GM21390 (cell line): ENCODE measurements around the gene EPN1.

Experiments used
- ATAC-seq: cut with Tn5 transposase; IDR thresholded peaks from one replicate; pipeline ENCODE4 v1.9.1; 2021; ENCODE audit not compliant: unreplicated experiment

Gene EPN1

GRCh38 chr19:55646889-55647731, 27.9 kb upstream of the EPN1 start:
- no peak for ATAC-seq

- ATAC-seq: no peak
Measured at GRCh38 chr19:55647732-55648584, 27.1 kb upstream of the EPN1 start, which contains the start of gene CCDC106. CCDC106 (plus strand) TSS chr19:55648212; CDS start chr19:55649047, 835 bp downstream.

- ATAC-seq: no peak
Measured at GRCh38 chr19:55648585-55649267, 26.3 kb upstream of the EPN1 start.

GRCh38 chr19:55649268-55650125, 25.5 kb upstream of the EPN1 start:
- ATAC-seq: no peak

- ATAC-seq: no peak
Measured at GRCh38 chr19:55650126-55650557, 24.9 kb upstream of the EPN1 start.

- no peak for ATAC-seq
Measured at GRCh38 chr19:55650602-55651230, 24.3 kb upstream of the EPN1 start.

GRCh38 chr19:55651236-55651635, 23.8 kb upstream of the EPN1 start:
- no peak for ATAC-seq

GRCh38 chr19:55652311-55653128, 22.5 kb upstream of the EPN1 start:
- ATAC-seq: no peak

- peak; percentile 37 for ATAC-seq
Measured at GRCh38 chr19:55653651-55654322, 21.2 kb upstream of the EPN1 start.

GRCh38 chr19:55654323-55654867, 20.6 kb upstream of the EPN1 start:
- ATAC-seq: peak; percentile 48

- peak; percentile 35 for ATAC-seq
Measured at GRCh38 chr19:55654868-55655647, 20.0 kb upstream of the EPN1 start, which contains the start of gene U2AF2. U2AF2 (plus strand) TSS chr19:55655035; CDS start chr19:55655105, 70 bp downstream.

- ATAC-seq: no peak
Measured at GRCh38 chr19:55655648-55656040, 19.4 kb upstream of the EPN1 start.

GRCh38 chr19:55656552-55656951, 18.5 kb upstream of the EPN1 start:
- no peak for ATAC-seq

- ATAC-seq: no peak
Measured at GRCh38 chr19:55656988-55657747, 17.9 kb upstream of the EPN1 start.

GRCh38 chr19:55658846-55659459, 16.1 kb upstream of the EPN1 start:
- ATAC-seq: no peak

GRCh38 chr19:55659822-55660221, 15.2 kb upstream of the EPN1 start:
- no peak for ATAC-seq
